Measurements from ENCODE around the gene TNFRSF12A. TPM values are rescaled to one million over a fixed set of nuclear protein-coding genes. Genes with fewer than 3 reads are reported as not detected.
A peak's percentile ranks its signal among the peaks of the same experiment; 100 is the strongest.

Gene TNFRSF12A
- polyA plus RNA-seq, 2 of the 4 experiments (the other 2 are of a cell fraction) = 111 to 314 TPM

DNA sequence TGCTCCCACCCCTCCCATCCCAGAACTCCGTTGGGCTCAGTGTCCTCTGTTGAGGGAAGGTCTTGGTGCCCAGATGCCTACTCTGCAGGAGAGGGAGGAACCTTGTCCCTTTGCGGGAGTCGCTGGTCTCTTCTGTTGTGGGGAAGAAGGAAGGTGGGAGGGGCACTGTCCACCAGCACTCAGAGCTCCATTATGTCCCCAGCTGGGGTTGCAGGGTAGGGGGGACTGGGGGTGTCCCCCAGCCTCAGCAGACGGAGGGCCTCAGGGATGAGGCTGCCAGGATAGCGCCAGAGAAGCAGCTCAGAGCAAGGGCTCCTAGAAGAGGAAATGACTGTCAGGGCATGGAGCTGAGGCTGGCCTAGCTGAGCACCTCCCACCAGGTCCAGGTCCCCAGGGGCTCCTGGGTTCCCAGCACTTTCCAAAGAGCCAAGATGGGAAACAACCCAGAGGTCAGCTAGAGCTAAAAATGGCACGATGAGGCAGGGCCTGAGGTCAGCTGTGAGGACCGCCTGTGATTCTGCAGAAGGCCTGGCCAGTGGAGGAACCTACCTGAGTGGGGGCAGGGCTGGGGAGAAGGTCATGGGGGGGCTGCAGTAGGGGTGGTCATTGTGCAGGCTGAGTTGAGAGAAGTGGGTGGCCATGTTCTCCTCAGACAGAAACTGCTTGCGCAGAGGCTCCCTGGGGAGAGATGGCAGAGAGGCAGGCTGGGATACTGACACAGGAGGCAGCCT is 2.7 kb downstream of the TNFRSF12A start:
- DNase-seq (ENCODE audit: low read depth in 1 of 2, low spot score in 1 of 2) = peak in 1 of 2 experiments; percentile 86
- peaks cover 27% of the 10 kb centered on the region for H3K4me1 ChIP-seq
- 0% methylated on average over 5 of the region's 8 CpGs for WGBS (ENCODE audit: missing lambda C conversion rate)
- peak overlapping the region; percentile 89 for H3K4me2 ChIP-seq
- H3K27ac ChIP-seq = peak overlapping the region; percentile 98 to 100
- H3K9me3 ChIP-seq = no peaks in the 10 kb centered on the region
- H3K4me3 ChIP-seq = peak overlapping the region; percentile 93
- ChIA-PET POLR2A (interaction anchor here (0.6 to 6.2 kb wide), 7 partner anchors 9 to 23 kb away, joined by 3 to 107 read pairs (median 5); no protein-coding TSS in a partner anchor), CTCF (interaction anchor here (0.7 to 6.6 kb wide), 8 partner anchors 8 to 127 kb away, joined by 3 to 112 read pairs (median 5); no protein-coding TSS in a partner anchor)
- peak; percentile 1 to 6; a peak in 5 of 6 replicates for ATAC-seq
- no peak for FAIRE-seq
- no peak for TF ChIP-seq HOXB13 (CRISPR knock-in tag; IDR thresholded peaks at IDR 0.05; ENCODE audit: low read depth)
- TF ChIP-seq ESRRA (IDR thresholded peaks at IDR 0.05; ENCODE audit: borderline replicate concordance, low read length) = no peak
- TF ChIP-seq FOSB (CRISPR knock-in tag; IDR thresholded peaks at IDR 0.05) = 0 out of 2 replicates have a peak, but pooled peaks have one; percentile 75
- TF ChIP-seq EP300 (IDR thresholded peaks at IDR 0.05) = no peak
- peak in 1 of 2 experiments; percentile 62; a peak in 4 of 5 replicates for TF ChIP-seq JUN (IDR thresholded peaks at IDR 0.05)
- TF ChIP-seq NR3C1 (IDR thresholded peaks at IDR 0.05) = no peak
- no peak for TF ChIP-seq MAZ (IDR thresholded peaks at IDR 0.05; ENCODE audit: borderline replicate concordance, low read depth, low read length)
- no peak for TF ChIP-seq CHD2 (IDR thresholded peaks at IDR 0.05; ENCODE audit: low read length, partially characterized antibody)
- TF ChIP-seq, protein P1, sequence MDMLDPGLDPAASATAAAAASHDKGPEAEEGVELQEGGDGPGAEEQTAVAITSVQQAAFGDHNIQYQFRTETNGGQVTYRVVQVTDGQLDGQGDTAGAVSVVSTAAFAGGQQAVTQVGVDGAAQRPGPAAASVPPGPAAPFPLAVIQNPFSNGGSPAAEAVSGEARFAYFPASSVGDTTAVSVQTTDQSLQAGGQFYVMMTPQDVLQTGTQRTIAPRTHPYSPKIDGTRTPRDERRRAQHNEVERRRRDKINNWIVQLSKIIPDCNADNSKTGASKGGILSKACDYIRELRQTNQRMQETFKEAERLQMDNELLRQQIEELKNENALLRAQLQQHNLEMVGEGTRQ (IDR thresholded peaks at IDR 0.05) = no peak
- TF ChIP-seq CHD4 (IDR thresholded peaks at IDR 0.05; ENCODE audit: borderline replicate concordance) = no peak
- TF ChIP-seq KDM1A (IDR thresholded peaks at IDR 0.05; ENCODE audit: low read depth) = no peak
- TF ChIP-seq, protein P2, sequence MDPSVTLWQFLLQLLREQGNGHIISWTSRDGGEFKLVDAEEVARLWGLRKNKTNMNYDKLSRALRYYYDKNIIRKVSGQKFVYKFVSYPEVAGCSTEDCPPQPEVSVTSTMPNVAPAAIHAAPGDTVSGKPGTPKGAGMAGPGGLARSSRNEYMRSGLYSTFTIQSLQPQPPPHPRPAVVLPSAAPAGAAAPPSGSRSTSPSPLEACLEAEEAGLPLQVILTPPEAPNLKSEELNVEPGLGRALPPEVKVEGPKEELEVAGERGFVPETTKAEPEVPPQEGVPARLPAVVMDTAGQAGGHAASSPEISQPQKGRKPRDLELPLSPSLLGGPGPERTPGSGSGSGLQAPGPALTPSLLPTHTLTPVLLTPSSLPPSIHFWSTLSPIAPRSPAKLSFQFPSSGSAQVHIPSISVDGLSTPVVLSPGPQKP (IDR thresholded peaks at IDR 0.05; ENCODE audit: low read depth, low read length) = no peak
- TF ChIP-seq HOXA7 (CRISPR knock-in tag; IDR thresholded peaks at IDR 0.05) = no peak; the same call in 1 of the 2 replicates
- no peak for TF ChIP-seq EHF (CRISPR knock-in tag; IDR thresholded peaks at IDR 0.05)
- TF ChIP-seq RCOR1 (IDR thresholded peaks at IDR 0.05; ENCODE audit: low read depth, low read length) = no peak
- no peak for TF ChIP-seq ZSCAN20 (CRISPR knock-in tag; IDR thresholded peaks at IDR 0.05)
- TF ChIP-seq POLR2AphosphoS2 (conservative IDR thresholded peaks at IDR 0.05; ENCODE audit: low read length) = peak; percentile 20; the same call in 1 of the 2 replicates
- TF ChIP-seq, protein P3, sequence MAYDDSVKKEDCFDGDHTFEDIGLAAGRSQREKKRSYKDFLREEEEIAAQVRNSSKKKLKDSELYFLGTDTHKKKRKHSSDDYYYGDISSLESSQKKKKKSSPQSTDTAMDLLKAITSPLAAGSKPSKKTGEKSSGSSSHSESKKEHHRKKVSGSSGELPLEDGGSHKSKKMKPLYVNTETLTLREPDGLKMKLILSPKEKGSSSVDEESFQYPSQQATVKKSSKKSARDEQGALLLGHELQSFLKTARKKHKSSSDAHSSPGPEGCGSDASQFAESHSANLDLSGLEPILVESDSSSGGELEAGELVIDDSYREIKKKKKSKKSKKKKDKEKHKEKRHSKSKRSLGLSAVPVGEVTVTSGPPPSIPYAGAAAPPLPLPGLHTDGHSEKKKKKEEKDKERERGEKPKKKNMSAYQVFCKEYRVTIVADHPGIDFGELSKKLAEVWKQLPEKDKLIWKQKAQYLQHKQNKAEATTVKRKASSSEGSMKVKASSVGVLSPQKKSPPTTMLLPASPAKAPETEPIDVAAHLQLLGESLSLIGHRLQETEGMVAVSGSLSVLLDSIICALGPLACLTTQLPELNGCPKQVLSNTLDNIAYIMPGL (CRISPR knock-in tag; IDR thresholded peaks at IDR 0.05; ENCODE audit: borderline replicate concordance) = 0 out of 2 replicates have a peak, but pooled peaks have one; percentile 35
- TF ChIP-seq, protein P4, sequence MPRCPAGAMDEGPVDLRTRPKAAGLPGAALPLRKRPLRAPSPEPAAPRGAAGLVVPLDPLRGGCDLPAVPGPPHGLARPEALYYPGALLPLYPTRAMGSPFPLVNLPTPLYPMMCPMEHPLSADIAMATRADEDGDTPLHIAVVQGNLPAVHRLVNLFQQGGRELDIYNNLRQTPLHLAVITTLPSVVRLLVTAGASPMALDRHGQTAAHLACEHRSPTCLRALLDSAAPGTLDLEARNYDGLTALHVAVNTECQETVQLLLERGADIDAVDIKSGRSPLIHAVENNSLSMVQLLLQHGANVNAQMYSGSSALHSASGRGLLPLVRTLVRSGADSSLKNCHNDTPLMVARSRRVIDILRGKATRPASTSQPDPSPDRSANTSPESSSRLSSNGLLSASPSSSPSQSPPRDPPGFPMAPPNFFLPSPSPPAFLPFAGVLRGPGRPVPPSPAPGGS (IDR thresholded peaks at IDR 0.05) = peak; percentile 26; the same call in 1 of the 3 replicates
- no peak for TF ChIP-seq KDM5A (IDR thresholded peaks at IDR 0.05)
- TF ChIP-seq RARB (CRISPR knock-in tag; IDR thresholded peaks at IDR 0.05) = 0 out of 2 replicates have a peak, but pooled peaks have one; percentile 25
- no peak for TF ChIP-seq HEYL (CRISPR knock-in tag; IDR thresholded peaks at IDR 0.05)
- TF ChIP-seq, protein P5, sequence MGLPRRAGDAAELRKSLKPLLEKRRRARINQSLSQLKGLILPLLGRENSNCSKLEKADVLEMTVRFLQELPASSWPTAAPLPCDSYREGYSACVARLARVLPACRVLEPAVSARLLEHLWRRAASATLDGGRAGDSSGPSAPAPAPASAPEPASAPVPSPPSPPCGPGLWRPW (IDR thresholded peaks at IDR 0.05) = no peak
- no peak for TF ChIP-seq PHF8 (IDR thresholded peaks at IDR 0.05; ENCODE audit: borderline replicate concordance, low read depth)
- no peak for TF ChIP-seq ZFP36 (IDR thresholded peaks at IDR 0.05; ENCODE audit: borderline replicate concordance, partially characterized antibody)
- no peak for TF ChIP-seq CBX2 (IDR thresholded peaks at IDR 0.05; ENCODE audit: borderline replicate concordance, low read depth)
- 0 out of 4 replicates have a peak, but pooled peaks of 1 of the 2 experiments have one; percentile 4 for TF ChIP-seq CEBPB (IDR thresholded peaks at IDR 0.05)
- no peak for TF ChIP-seq FOSL2 (IDR thresholded peaks at IDR 0.05)
- no peak for TF ChIP-seq FOSL2 (CRISPR knock-in tag; IDR thresholded peaks at IDR 0.05)
- TF ChIP-seq POLR2A (IDR thresholded peaks at IDR 0.05; ENCODE audit: low read length) = peak; percentile 32; the same call in 1 of the 2 replicates
- no peak for TF ChIP-seq RAD21 (conservative IDR thresholded peaks at IDR 0.05 in 1 of 2, IDR thresholded peaks at IDR 0.05 in 1 of 2)
- TF ChIP-seq EHMT2 (IDR thresholded peaks at IDR 0.05; ENCODE audit: low read depth) = no peak
- TF ChIP-seq SREBF2 (IDR thresholded peaks at IDR 0.05) = no peak
- peak; percentile 7; the same call in 1 of the 2 replicates for TF ChIP-seq TP53 (CRISPR knock-in tag; IDR thresholded peaks at IDR 0.05)
- no peak for TF ChIP-seq ZC3H11A (IDR thresholded peaks at IDR 0.05)
- TF ChIP-seq, protein P6, sequence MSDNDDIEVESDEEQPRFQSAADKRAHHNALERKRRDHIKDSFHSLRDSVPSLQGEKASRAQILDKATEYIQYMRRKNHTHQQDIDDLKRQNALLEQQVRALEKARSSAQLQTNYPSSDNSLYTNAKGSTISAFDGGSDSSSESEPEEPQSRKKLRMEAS (IDR thresholded peaks at IDR 0.05) = no peak
- no peak for TF ChIP-seq ZNF302 (CRISPR knock-in tag; IDR thresholded peaks at IDR 0.05)
